Measurements from ENCODE around the gene PLRG1. TPM values are rescaled to one million over a fixed set of nuclear protein-coding genes. Genes with fewer than 3 reads are reported as not detected.

PLRG1 gene
- total RNA-seq, 4 donors from 2014 or later = 32.7 to 47.2 (median 36.5) TPM

GRCh38 chr4:154582723-154583122, 32.5 kb upstream of the PLRG1 start:
- WGBS, 2 donors = 63 to 87% methylated on average over 2 of the region's 2 CpGs
- H3K36me3 ChIP-seq = no peaks in the 10 kb centered on the region
- no peak for TF ChIP-seq POLR2A (IDR thresholded peaks at IDR 0.05)
- no peak for TF ChIP-seq CTCF (IDR thresholded peaks at IDR 0.05)
- TF ChIP-seq EP300 (IDR thresholded peaks at IDR 0.05) = no peak
- H3K27me3 ChIP-seq = no peaks in the 10 kb centered on the region
- no peaks in the 10 kb centered on the region for H3K4me1 ChIP-seq
- H3K9me3 ChIP-seq = no peaks in the 10 kb centered on the region
- H3K27ac ChIP-seq = no peak overlapping the region
- DNase-seq (ENCODE audit: low spot score in 2 of 2) = no peak
- no peak overlapping the region for H3K4me3 ChIP-seq

GRCh38 chr4:154579927-154580326, 29.7 kb upstream of the PLRG1 start:
- DNase-seq (ENCODE audit: low spot score in 2 of 2) = no peak
- Histone ChIP-seq H3K4me1 (no peaks in the 10 kb centered on the region), H3K27ac (no peak overlapping the region), H3K9me3 (no peaks in the 10 kb centered on the region), H3K4me3 (no peak overlapping the region), H3K36me3 (no peaks in the 10 kb centered on the region), H3K27me3 (no peaks in the 10 kb centered on the region)
- TF ChIP-seq CTCF (IDR thresholded peaks at IDR 0.05) (no peak), POLR2A (IDR thresholded peaks at IDR 0.05) (no peak), EP300 (IDR thresholded peaks at IDR 0.05) (no peak)

GRCh38 chr4:154578919-154579318, 28.7 kb upstream of the PLRG1 start:
- WGBS, 2 donors = 61 to 68% methylated on average over 1 of the region's 1 CpG
- no peak for DNase-seq (ENCODE audit: low spot score in 2 of 2)
- TF ChIP-seq CTCF (IDR thresholded peaks at IDR 0.05) = no peak
- TF ChIP-seq POLR2A (IDR thresholded peaks at IDR 0.05) = no peak
- TF ChIP-seq EP300 (IDR thresholded peaks at IDR 0.05) = no peak

GRCh38 chr4:154577324-154577723, 27.1 kb upstream of the PLRG1 start:
- Histone ChIP-seq H3K4me1 (no peaks in the 10 kb centered on the region), H3K27me3 (no peaks in the 10 kb centered on the region), H3K9me3 (no peaks in the 10 kb centered on the region), H3K4me3 (no peak overlapping the region), H3K27ac (no peak overlapping the region), H3K36me3 (no peaks in the 10 kb centered on the region)
- 71 to 79% methylated on average over 2 of the region's 2 CpGs for WGBS, 2 donors
- DNase-seq (ENCODE audit: low spot score in 2 of 2) = no peak
- TF ChIP-seq POLR2A (IDR thresholded peaks at IDR 0.05) = no peak

More at GRCh38 chr4:154578919-154579318, 28.7 kb upstream of the PLRG1 start:
- Histone ChIP-seq H3K4me3 (no peak overlapping the region), H3K4me1 (no peaks in the 10 kb centered on the region), H3K36me3 (no peaks in the 10 kb centered on the region), H3K9me3 (no peaks in the 10 kb centered on the region), H3K27me3 (no peaks in the 10 kb centered on the region), H3K27ac (no peak overlapping the region)

- Histone ChIP-seq H3K9me3 (no peaks in the 10 kb centered on the region), H3K27ac (no peak overlapping the region), H3K4me3 (no peak overlapping the region), H3K27me3 (no peaks in the 10 kb centered on the region), H3K4me1 (no peaks in the 10 kb centered on the region), H3K36me3 (no peaks in the 10 kb centered on the region)
- DNase-seq (ENCODE audit: low spot score in 2 of 2) = no peak
- 89 to 90% methylated on average over 3 of the region's 3 CpGs for WGBS, 2 donors
- TF ChIP-seq POLR2A (IDR thresholded peaks at IDR 0.05) (no peak), CTCF (IDR thresholded peaks at IDR 0.05) (no peak), EP300 (IDR thresholded peaks at IDR 0.05) (no peak)
These were observed 24.1 kb upstream of the PLRG1 start for GRCh38 chr4:154574311-154574710.
